ENCODE measurements around the gene INPP5J. TPM values are rescaled to one million over a fixed set of nuclear protein-coding genes. Genes with fewer than 3 reads are reported as not detected.

Gene INPP5J
- total RNA-seq, 4 donors from 2014 or later, result 0.54 to 5.3 (median 2.1) TPM

DNA sequence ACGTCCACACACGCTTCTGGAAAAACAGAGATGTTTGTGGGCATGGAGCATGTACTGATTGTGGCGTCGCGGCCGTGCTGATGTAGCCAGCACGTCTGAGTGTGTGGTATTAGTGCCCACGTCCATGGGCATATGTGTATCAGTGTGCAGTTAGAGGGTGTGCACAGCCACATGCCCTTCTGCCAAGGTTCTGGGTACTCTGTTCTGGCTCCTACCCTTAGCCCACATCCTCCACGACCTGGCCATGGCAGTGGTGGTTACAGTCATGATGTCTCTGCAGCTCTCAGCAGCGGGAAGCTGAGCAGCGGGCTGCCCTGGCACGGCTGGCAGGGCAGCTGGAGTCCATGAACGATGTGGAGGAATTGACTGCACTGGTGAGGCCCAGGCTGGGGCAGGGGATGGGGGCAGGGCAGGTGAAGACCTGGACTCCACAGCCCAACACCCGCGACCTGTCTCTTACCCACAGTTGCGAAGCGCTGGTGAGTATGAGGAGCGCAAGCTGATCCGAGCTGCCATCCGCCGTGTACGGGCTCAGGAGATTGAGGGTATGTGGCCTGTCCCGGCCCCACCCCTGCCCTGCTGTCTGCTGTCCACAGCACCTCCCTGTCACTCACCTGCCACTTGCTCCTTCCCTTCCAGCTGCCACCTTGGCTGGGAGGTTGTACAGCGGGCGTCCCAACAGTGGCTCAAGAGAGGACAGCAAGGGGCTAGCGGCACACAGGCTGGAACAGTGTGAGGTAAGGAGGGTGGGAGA is 34.4 kb upstream of the INPP5J start:
- no peak for ATAC-seq
- TF ChIP-seq POLR2A (IDR thresholded peaks at IDR 0.05) (no peak), EP300 (IDR thresholded peaks at IDR 0.05) (no peak), POLR2AphosphoS5 (IDR thresholded peaks at IDR 0.05) (no peak)
- TF ChIP-seq, protein P1, sequence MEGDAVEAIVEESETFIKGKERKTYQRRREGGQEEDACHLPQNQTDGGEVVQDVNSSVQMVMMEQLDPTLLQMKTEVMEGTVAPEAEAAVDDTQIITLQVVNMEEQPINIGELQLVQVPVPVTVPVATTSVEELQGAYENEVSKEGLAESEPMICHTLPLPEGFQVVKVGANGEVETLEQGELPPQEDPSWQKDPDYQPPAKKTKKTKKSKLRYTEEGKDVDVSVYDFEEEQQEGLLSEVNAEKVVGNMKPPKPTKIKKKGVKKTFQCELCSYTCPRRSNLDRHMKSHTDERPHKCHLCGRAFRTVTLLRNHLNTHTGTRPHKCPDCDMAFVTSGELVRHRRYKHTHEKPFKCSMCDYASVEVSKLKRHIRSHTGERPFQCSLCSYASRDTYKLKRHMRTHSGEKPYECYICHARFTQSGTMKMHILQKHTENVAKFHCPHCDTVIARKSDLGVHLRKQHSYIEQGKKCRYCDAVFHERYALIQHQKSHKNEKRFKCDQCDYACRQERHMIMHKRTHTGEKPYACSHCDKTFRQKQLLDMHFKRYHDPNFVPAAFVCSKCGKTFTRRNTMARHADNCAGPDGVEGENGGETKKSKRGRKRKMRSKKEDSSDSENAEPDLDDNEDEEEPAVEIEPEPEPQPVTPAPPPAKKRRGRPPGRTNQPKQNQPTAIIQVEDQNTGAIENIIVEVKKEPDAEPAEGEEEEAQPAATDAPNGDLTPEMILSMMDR (IDR thresholded peaks at IDR 0.05), result no peak
- peak overlapping the region; percentile 73 to 100 (median 98) for H3K27ac ChIP-seq
- WGBS, 2 donors (ENCODE audit: low coverage in 1 of 2), result 53 to 72% methylated on average over 6 to 10 of the region's 26 CpGs
- no peaks in the 10 kb centered on the region for H3K9me3 ChIP-seq
- peak overlapping the region in 1 of 2 donors; percentile 65 for H3K4me3 ChIP-seq
- H3K36me3 ChIP-seq, result peaks cover 0 to 66% of the 10 kb centered on the region in 2 donors
- peaks cover 0 to 98% (median 54%) of the 10 kb centered on the region in 3 donors for H3K4me1 ChIP-seq
- H3K27me3 ChIP-seq, result no peaks in the 10 kb centered on the region

DNA sequence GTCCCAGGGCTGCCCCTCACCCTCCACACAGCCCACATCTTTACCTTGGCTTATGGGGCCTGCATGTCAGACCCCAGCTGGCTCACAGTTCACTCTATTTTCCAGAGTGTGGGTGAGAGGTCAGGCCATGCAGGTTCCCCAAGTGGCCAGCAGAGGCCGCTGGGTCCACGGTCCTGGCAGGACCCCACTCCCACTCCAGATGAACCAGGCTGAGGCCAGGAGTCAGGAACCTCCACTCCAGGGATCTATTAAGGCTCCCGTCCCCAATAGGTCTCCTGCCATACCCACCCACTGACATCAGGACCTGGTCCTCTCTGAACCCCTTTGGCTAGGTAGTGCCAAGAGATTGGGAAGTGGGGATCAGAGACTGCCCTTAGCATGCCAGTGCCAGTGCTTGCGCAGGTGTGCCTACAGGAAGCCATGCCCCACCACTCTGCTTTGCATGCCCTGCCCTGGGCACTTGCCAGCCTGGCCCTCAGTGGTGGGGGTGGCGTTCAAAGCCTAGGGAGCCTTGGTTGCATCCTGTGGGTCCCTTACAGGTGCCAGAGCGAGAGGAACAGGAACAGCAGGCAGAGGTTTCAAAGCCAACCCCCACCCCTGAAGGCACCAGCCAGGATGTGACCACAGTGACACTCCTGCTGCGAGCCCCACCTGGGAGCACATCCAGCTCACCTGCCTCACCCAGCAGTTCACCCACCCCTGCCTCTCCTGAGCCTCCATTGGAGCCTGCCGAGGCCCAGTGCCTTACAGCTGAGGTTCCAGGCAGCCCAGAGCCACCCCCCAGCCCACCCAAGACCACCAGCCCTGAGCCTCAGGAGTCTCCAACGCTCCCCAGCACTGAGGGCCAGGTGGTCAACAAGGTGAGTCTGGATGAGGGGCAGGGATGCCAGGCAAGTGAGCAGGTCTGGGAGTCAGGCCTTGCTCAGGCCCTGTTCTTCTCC is 33.3 kb upstream of the INPP5J start:
- H3K36me3 ChIP-seq, result peaks cover 0 to 77% of the 10 kb centered on the region in 2 donors
- peak overlapping the region in 1 of 2 donors; percentile 65 for H3K4me3 ChIP-seq
- 0% methylated on average over 1 of the region's 9 CpGs; no CpG with 5 or more reads in 1 of the 2 donors for whole genome bisulfite sequencing, 2 donors (ENCODE audit: low coverage in 1 of 2)
- no peaks in the 10 kb centered on the region for H3K27me3 ChIP-seq
- no peak for ATAC-seq
- H3K9me3 ChIP-seq, result no peaks in the 10 kb centered on the region
- peaks cover 0 to 98% (median 44%) of the 10 kb centered on the region in 3 donors for H3K4me1 ChIP-seq
- TF ChIP-seq POLR2AphosphoS5 (IDR thresholded peaks at IDR 0.05), result peak; percentile 66
- TF ChIP-seq EP300 (IDR thresholded peaks at IDR 0.05), result no peak
- TF ChIP-seq POLR2A (IDR thresholded peaks at IDR 0.05), result no peak
- TF ChIP-seq, protein P1 (IDR thresholded peaks at IDR 0.05), result peak in 3 of 4 experiments; percentile 92 to 95 (median 94)
- H3K27ac ChIP-seq, result peak overlapping the region; percentile 73 to 100 (median 98)

DNA sequence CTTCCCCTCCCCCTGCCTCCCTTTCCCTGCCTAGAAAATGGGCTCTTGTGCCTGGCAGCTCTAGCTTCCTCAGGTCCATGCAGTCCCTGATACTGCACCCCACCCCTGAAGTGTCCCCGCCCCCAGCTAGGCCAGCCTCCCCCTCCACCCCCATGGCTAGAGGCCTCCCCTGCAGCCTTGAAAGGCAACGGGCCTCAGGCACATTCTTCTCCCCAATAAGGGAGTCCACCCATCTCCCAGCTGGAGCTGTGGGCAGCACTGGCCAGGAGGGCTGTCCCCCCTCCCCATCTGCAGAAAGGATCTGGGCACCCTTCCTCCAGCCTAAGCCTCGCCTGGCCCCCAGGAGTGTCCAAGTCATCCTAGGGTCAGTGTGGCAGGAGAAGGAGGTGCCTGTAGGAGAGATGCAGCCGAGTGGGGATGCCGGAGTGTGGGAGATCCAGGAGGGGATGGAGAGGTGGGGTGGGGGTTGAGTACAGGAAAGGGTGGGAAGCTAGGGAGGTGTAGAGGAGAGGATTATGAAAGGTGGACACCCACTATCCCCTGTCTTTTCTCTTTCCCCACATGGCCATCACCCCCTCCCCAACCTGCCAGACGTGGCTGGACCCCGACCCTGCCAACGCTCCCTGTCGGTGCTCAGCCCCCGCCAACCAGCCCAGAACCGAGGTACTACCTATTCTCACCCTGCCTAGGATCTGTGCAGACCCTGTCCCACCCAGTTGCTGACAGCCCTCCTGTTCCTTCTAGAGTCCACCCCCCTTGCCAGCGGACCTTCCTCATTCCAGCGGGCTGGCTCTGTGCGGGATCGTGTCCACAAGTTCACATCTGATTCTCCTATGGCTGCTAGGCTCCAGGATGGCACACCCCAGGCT is 32.3 kb upstream of the INPP5J start:
- Histone ChIP-seq H3K27ac (peak overlapping the region; percentile 86 to 100 (median 98)), H3K4me1 (peaks cover 0 to 100% (median 43%) of the 10 kb centered on the region in 3 donors), H3K9me3 (no peaks in the 10 kb centered on the region), H3K4me3 (peak overlapping the region; percentile 41 to 65), H3K27me3 (no peaks in the 10 kb centered on the region), H3K36me3 (peaks cover 0 to 87% of the 10 kb centered on the region in 2 donors)
- WGBS, 2 donors (ENCODE audit: low coverage in 1 of 2), result 5 to 25% methylated on average over 4 to 8 of the region's 15 CpGs
- peak; percentile 77 for ATAC-seq
- TF ChIP-seq, protein P1 (IDR thresholded peaks at IDR 0.05), result no peak
- TF ChIP-seq POLR2AphosphoS5 (IDR thresholded peaks at IDR 0.05) (peak; percentile 95), POLR2A (IDR thresholded peaks at IDR 0.05) (peak; percentile 16 to 29), EP300 (IDR thresholded peaks at IDR 0.05) (no peak)

DNA sequence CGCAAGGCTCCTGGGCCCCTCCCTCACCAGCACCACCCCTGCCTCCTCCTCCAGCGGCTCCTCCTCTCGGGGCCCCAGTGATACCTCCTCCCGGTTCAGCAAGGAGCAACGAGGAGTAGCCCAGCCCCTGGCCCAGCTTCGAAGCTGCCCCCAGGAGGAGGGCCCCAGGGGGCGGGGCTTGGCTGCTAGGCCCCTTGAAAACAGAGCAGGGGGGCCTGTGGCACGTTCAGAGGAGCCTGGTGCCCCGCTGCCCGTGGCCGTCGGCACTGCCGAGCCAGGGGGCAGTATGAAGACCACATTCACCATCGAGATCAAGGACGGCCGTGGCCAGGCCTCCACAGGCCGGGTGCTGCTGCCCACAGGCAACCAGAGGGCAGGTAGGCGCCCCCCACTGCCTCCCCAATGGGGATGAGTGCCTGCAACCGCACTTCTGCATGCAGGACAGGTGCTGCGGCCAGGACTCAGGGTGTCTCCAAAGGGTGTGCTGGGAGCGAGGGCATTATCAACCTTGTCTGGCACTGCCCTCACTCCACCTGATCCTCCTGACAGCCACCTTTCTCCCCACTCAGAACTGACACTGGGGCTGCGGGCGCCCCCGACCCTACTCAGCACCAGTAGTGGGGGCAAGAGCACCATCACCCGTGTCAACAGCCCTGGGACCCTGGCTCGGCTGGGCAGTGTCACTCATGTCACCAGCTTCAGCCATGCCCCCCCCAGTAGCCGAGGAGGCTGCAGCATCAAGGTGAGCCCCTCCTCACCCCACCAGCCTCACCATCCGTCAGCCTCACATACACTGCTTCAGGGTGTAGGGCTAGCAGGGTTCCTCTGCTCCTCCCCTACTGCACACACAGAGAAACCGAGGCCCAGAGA is 31.4 kb upstream of the INPP5J start:
- WGBS, 2 donors (ENCODE audit: low coverage in 1 of 2), result 20 to 70% methylated on average over 1 to 2 of the region's 29 CpGs
- TF ChIP-seq POLR2A (IDR thresholded peaks at IDR 0.05) (peak; percentile 84 to 85), POLR2AphosphoS5 (IDR thresholded peaks at IDR 0.05) (peak; percentile 90), EP300 (IDR thresholded peaks at IDR 0.05) (no peak)
- TF ChIP-seq, protein P1 (IDR thresholded peaks at IDR 0.05), result peak in 1 of 4 experiments; percentile 18
- no peaks in the 10 kb centered on the region for H3K27me3 ChIP-seq
- no peaks in the 10 kb centered on the region for H3K9me3 ChIP-seq
- peak overlapping the region; percentile 86 to 100 (median 98) for H3K27ac ChIP-seq
- H3K4me1 ChIP-seq, result peaks cover 0 to 100% (median 37%) of the 10 kb centered on the region in 3 donors
- H3K36me3 ChIP-seq, result peaks cover 0 to 96% of the 10 kb centered on the region in 2 donors
- peak overlapping the region; percentile 41 to 65 for H3K4me3 ChIP-seq
- peak; percentile 62 for ATAC-seq
